Measurements from ENCODE around the gene MGME1.

The MGME1 gene

GRCh38 chr20:17971300-17972013 is 2.6 kb downstream of the MGME1 start:
- DNase-seq (ENCODE audit: low read depth) = peak; percentile 60
- TF ChIP-seq CTCF (IDR thresholded peaks at IDR 0.05; ENCODE audit: low read length, missing control alignments) = no peak
- peak overlapping the region; percentile 82 for H3K4me3 ChIP-seq (replicated peaks; ENCODE audit: low read depth, low read length)

GRCh38 chr20:17972121-17972520 is 3.3 kb downstream of the MGME1 start:
- peak overlapping the region; percentile 82 for H3K4me3 ChIP-seq (replicated peaks; ENCODE audit: low read depth, low read length)
- TF ChIP-seq CTCF (IDR thresholded peaks at IDR 0.05; ENCODE audit: low read length, missing control alignments) = no peak
- peak; percentile 43 for DNase-seq (ENCODE audit: low read depth)

- no peak overlapping the region for H3K4me3 ChIP-seq (replicated peaks; ENCODE audit: low read depth, low read length)
- no peak for DNase-seq (ENCODE audit: low read depth)
- TF ChIP-seq CTCF (IDR thresholded peaks at IDR 0.05; ENCODE audit: low read length, missing control alignments) = no peak
These were observed 7.5 kb downstream of the MGME1 start for GRCh38 chr20:17976305-17976704.

GRCh38 chr20:17985388-17986018 is 16.7 kb downstream of the MGME1 start:
- TF ChIP-seq CTCF (IDR thresholded peaks at IDR 0.05; ENCODE audit: low read length, missing control alignments) = no peak
- DNase-seq (ENCODE audit: low read depth) = no peak
- H3K4me3 ChIP-seq (replicated peaks; ENCODE audit: low read depth, low read length) = no peak overlapping the region

GRCh38 chr20:17987988-17988387 is 19.2 kb downstream of the MGME1 start:
- no peak for TF ChIP-seq CTCF (IDR thresholded peaks at IDR 0.05; ENCODE audit: low read length, missing control alignments)
- DNase-seq (ENCODE audit: low read depth) = no peak
- H3K4me3 ChIP-seq (replicated peaks; ENCODE audit: low read depth, low read length) = no peak overlapping the region

- no peak for DNase-seq (ENCODE audit: low read depth)
- TF ChIP-seq CTCF (IDR thresholded peaks at IDR 0.05; ENCODE audit: low read length, missing control alignments) = no peak
- no peak overlapping the region for H3K4me3 ChIP-seq (replicated peaks; ENCODE audit: low read depth, low read length)
These were observed 21.6 kb downstream of the MGME1 start for GRCh38 chr20:17990278-17990972.

Measured in fibroblast of pulmonary artery (primary cell).